ENCODE measurements around the gene IQCH.
"Not testable (repeated sequence)": the region's sequence is repeated elsewhere in the genome, so short reads cannot be mapped to it uniquely, and the experiment has no call there.

IQCH gene

GRCh38 chr15:67359431-67360079 lies 105.0 kb downstream of the IQCH start:
- FAIRE-seq = no peak

GRCh38 chr15:67361100-67361499 lies 106.5 kb downstream of the IQCH start:
- FAIRE-seq = no peak

GRCh38 chr15:67363712-67364111 lies 109.1 kb downstream of the IQCH start:
- not testable (repeated sequence) for FAIRE-seq

- FAIRE-seq = no peak
Measured at GRCh38 chr15:67365994-67366393, 111.4 kb downstream of the IQCH start.

GRCh38 chr15:67366904-67367303 lies 112.3 kb downstream of the IQCH start:
- no peak for FAIRE-seq

- FAIRE-seq = no peak
Measured at GRCh38 chr15:67369359-67369998, 114.9 kb downstream of the IQCH start.

GRCh38 chr15:67370206-67370954 lies 115.8 kb downstream of the IQCH start:
- no peak for FAIRE-seq

GRCh38 chr15:67372543-67372942 lies 118.0 kb downstream of the IQCH start:
- no peak for FAIRE-seq

GRCh38 chr15:67372986-67373675 lies 118.5 kb downstream of the IQCH start:
- no peak for FAIRE-seq

GRCh38 chr15:67373971-67374370 lies 119.4 kb downstream of the IQCH start:
- no peak for FAIRE-seq

GRCh38 chr15:67379530-67379929 lies 124.9 kb downstream of the IQCH start:
- no peak for FAIRE-seq

GRCh38 chr15:67380921-67381320 lies 126.3 kb downstream of the IQCH start:
- no peak for FAIRE-seq

GRCh38 chr15:67381416-67382045 lies 126.9 kb downstream of the IQCH start:
- no peak for FAIRE-seq

GRCh38 chr15:67382723-67383122 lies 128.1 kb downstream of the IQCH start:
- no peak for FAIRE-seq

- FAIRE-seq = peak; percentile 14
Measured at GRCh38 chr15:67383899-67384298, 129.3 kb downstream of the IQCH start.

GRCh38 chr15:67384761-67385160 lies 130.2 kb downstream of the IQCH start:
- no peak for FAIRE-seq

GRCh38 chr15:67385971-67386370 lies 131.4 kb downstream of the IQCH start:
- peak; percentile 44 for FAIRE-seq

GRCh38 chr15:67386947-67387346 lies 132.4 kb downstream of the IQCH start:
- FAIRE-seq = no peak

- FAIRE-seq = no peak
Measured at GRCh38 chr15:67389975-67390374, 135.4 kb downstream of the IQCH start.

GRCh38 chr15:67394873-67395639 lies 140.5 kb downstream of the IQCH start:
- no peak for FAIRE-seq

GRCh38 chr15:67396114-67396513 lies 141.5 kb downstream of the IQCH start:
- FAIRE-seq = no peak

- no peak for FAIRE-seq
Measured at GRCh38 chr15:67397139-67397538, 142.6 kb downstream of the IQCH start.

Measured in A204.1 (cell line).